ENCODE measurements around the gene DOCK3.
"Not testable (repeated sequence)": the region's sequence is repeated elsewhere in the genome, so short reads cannot be mapped to it uniquely, and the experiment has no call there.

DOCK3 gene

DNA sequence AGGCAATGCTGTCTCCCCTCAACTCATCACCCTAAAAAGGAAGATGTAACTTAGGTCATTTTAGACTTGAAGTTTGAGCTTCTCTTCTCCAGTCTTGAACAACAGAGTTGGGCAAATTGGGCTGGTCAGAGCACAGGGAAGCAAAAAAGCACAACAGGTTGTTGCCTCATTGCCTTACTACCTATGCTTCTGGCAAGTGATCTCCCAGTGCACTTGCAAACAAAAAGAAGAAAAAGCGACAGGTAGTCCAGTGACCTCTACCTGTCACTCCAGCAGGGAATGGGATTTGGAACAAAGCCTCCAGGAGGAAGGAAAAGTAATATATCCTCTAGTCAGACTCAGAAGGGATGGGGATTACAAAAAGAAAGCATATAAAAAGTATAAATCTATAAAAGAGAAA, 550.1 kb downstream of the DOCK3 start:
- no peak for DNase-seq (ENCODE audit: low spot score)

DNA sequence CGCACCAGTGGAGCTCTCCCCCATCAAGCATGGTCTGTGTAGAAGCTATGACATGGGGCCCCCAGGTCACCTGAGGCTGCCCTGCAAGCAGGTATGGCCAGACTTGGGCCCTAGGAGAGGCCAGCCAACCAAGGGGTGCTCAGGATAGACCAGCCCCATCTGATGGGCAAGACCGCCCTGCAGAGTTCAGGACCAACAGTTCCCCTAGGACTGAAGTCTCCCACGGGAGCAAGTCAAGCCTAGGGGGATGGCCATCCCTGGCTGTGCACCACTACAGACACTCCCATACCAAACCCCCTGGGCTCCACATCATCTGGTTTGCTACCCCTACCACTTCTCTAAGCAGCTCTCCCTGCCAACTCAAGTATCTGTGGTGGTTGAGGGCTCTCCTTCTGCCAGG, 568.2 kb downstream of the DOCK3 start:
- DNase-seq (ENCODE audit: low spot score) = no peak

DNA sequence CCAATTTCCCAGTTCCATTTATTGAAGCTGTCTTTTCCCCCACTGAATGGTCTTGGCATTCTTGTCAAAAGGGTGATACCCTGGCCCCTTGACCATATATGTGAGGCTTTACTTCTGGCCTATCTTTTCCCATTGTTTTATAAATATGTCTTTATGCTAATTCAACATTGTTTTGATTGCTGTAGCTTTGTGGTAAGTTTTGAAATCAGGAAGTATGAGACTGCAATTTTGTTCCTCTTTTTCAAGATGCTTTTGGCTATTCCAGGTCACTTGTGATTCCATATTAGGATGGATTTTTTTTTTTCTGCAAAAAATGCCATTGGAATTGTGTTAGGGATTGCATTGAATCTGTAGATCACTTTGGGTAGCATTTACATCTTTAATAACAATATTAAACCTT, 569.2 kb downstream of the DOCK3 start:
- DNase-seq (ENCODE audit: low spot score) = no peak

DNA sequence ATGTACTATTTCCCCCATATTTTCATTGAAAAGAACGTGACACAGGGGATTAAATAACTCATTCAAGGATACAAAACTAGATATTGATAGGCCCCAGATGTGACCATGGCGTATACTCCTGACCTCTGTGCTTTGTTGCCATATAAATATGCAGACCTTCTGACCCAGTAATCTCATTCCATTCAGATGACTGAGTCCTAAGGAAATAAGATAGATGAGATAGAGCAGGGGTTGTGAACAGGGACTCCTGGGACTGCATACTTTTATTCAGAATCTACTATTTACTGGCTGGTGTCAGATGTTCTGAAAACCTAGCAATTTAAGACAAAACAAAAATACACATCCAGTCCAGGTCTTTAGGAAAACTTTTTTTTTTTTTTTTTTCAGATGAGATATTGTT, 571.1 kb downstream of the DOCK3 start:
- no peak for DNase-seq (ENCODE audit: low spot score)

DNA sequence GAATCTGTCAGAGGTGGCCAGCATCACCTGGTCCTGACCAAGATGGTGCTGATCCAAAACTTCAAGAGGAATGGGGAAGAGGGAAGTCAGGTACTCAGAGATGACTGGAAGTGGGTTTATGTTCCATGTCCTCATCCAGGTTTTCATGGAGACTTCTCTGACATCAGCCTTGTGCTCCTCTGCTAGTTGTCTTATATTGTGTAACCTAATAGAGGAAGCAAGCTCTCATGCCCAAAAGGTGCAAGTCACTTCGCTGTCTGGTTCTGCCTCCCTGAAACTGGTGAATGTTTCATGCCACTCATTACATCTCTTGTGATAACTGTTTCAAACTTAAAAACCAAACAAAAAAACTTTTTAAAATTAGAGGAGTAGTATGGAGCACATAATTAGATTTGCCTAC, 583.1 kb downstream of the DOCK3 start:
- no peak for DNase-seq (ENCODE audit: low spot score)

DNA sequence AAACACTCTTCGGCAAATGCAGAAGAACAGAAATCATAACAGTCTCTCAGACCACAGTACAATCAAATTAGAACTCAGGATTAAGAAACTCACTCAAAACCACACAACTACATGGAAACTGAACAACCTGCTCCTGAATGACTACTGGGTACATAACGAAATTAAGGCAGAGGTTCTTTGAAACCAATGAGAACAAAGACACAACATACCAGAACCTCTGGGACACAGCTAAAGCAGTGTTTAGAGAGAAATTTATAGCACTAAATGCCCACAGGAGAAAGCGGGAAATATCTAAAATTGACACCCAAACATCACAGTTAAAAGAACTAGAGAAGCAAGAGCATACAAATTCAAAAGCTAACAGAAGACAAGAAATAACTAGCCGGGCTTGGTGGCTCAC, 589.4 kb downstream of the DOCK3 start:
- not testable (repeated sequence) for DNase-seq (ENCODE audit: low spot score)

DNA sequence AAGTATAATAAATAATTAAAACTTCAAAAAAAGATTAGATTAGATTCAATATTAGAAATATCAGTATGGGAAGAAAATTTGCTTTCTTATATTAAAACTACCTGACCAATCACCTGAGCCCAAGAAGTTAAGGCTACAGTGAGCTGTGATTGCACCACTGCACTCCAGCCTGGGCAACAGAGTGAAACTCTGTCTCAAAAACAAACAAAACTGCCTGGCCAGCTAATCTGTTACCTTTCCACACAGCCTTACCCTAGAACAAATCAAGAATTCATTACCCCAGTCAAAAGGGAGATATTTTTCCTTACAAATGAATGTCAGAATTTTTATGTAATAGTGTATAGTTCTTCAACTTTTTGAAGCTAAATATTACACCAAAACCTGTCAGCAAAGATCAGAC, 593.4 kb downstream of the DOCK3 start:
- DNase-seq (ENCODE audit: low spot score) = no peak

DNA sequence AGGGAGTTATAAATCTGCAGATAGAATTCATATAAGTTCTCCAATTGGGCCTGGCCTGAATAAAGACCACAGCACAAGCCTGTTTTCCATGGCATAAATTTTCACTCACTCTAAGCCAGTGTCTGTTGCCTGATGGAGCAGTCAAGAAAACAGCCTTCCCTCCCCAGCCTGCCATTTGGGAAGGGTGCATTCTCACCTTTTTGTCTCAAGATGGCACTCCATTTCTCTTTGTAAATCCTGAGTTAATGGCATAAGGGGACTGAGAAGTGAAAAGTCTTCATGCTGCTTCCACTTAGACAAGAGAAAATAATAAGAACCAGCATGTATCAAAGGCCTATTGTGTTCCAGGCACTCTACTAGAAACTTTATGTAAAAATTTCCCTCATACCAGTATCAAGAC, 594.7 kb downstream of the DOCK3 start:
- DNase-seq (ENCODE audit: low spot score) = no peak

DNA sequence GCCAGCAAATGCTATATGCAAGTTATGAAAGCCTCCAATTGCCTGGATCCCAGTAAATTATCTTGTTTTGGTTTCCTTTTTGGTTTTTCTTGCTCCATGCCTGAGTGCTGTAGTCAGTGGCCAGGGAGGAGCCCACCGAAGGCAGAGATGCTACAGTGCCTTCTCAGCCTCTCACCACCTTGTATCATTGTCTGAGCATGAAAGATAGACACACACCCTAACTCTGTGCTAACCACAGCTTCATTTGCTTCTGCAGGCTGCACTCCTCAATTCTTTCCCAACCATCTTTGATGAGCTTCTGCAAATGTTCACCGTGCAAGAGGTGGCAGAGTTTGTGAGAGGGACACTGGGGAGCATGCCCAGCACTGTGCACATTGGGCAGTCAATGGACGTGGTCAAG, 595.8 kb downstream of the DOCK3 start:
- DNase-seq (ENCODE audit: low spot score) = no peak

DNA sequence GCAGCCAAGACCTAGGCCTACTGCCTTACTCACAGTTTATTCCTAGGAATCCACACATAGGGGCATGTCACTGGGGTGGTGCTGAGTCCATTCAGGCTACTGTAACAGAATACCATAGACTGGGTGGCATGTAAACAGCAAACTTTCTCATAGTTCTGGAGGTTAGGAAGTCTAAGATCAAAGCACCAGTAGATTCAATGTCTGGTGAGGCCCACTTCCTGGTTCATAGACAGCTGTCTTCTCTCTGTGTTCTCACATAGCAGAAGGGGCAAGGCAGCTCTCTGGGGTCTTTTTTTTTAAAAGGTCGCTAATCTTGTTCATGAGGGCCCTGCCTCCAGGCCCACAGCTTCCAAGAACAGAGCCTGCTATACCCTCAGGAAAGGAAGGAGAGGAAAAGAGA, 596.4 kb downstream of the DOCK3 start:
- no peak for DNase-seq (ENCODE audit: low spot score)

DNA sequence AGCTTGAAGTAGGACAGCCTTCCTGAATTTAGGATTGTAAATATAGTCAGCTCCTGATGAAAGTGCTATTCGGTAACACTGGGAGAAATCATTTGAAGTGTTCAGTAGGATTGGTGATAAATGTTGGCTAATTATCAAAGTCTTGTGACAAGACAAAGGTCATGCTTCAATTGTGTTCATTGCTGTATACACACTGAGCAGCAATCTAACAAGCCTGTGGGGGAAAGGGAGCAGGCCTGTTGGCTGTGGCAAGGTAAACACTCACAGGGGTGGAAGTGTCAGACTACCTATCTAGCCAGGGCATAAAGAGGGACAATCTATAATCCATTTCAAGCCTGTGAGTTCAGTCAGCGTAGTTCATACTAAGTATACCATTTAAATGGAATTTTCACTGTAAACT, 599.3 kb downstream of the DOCK3 start:
- no peak for DNase-seq (ENCODE audit: low spot score)

DNA sequence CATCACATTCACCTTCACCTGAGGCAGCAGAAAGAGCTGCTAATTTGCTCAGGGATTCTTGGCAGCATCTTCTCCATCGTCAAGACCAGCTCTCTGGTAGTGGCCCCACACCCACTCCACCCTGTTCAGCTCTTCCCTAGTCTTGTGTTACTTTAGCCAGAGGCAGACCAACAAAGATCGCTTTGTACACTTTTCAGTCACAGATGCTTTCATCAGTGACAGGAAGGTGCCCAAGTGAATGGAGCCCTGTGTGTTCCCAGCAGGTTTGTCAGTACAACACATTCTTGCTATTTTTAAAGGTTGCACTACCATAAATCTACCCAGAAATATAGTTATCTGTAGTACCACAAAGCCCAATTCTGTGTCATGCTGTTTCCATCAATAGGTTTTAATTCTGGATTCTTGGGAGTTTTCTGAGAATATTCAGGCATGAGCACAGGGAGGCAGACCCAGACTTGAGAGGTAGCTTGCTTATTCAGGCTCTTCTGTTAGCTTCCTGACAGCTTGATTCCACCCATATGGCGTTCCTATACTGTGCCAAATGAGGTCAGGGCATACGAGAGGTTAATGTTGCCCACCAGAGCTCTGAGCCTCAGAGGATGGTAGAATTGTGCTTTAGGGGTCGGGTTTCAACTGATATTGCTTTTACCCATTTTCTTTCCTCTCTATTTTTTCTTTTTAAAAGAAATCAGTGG, 600.5 kb downstream of the DOCK3 start:
- DNase-seq (ENCODE audit: low spot score) = no peak

DNA sequence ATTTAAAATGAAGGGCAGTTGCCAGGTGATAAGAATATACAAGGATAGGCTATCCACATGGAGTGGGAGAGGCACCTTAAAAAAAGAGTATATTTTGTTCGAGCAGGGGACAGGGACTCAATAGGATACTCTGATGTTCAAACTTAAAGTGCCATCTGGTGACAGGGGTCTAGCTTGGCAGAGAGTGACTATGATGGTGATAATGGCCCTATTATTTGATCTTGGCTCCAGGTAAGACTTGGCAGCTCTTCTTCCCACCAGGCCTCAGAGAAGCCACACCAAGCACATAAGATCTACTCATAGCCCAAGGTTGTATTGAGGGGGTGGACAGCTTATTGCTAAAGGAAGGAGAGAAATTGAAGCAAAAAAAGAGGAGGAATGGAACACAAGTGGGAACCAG, 601.3 kb downstream of the DOCK3 start:
- DNase-seq (ENCODE audit: low spot score) = peak; percentile 45

DNA sequence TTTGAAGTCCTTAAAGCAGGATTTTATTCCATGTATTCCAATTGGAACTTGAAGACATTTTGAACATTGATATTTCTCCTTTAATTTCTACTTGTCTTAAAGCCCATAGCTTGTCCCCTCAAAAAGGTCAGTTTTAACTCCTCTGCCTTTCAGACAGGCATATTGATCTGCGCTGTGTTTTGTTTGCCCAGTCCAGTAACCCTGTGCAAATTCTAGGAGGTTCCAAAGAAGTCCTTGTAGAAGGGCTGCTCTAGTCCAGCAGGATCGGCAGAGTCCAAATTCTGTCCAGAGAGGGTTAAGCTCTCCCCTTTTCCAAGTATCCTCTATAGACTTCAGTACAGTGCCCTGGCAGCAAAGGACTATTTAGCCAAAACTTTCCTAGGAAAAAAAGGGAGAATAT, 604.7 kb downstream of the DOCK3 start:
- DNase-seq (ENCODE audit: low spot score) = no peak

DNA sequence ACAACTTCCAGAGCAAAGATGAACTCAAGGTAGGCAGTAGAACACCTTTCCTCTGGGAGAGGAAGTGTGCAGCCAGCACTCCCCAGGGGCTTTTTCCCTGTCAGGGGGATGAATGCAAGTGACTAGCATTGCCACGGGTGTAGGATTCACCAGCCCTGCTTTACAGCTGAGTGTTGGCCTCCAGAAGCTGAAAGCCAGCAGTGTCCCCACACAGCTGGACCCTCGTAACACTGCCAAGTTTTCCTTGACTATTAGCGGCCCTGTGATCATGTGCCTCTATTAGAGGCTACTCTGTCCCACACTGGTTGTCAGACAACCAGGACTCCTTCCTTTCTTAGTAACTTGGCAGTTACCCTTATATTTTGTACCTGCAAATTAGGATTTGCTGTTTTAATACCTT, 605.4 kb downstream of the DOCK3 start:
- no peak for DNase-seq (ENCODE audit: low spot score)

DNA sequence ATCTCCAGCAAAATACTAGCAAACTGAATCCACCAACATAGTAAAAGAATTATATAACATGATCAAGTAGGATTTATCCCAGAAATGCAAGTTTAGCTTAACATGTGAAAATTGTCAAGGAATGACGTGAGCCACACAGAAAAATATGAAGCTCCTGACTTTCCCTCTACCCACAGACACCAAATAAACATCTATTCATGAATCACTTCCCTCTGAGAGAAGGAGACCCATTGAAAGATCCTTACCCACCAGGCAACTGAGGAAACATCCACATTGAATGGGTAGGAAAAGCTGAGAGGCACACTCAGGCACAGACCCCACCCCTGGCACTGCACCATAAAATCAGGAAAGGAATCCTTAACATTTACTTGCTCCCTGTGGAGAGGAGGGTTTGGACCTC, 608.2 kb downstream of the DOCK3 start:
- DNase-seq (ENCODE audit: low spot score) = no peak

DNA sequence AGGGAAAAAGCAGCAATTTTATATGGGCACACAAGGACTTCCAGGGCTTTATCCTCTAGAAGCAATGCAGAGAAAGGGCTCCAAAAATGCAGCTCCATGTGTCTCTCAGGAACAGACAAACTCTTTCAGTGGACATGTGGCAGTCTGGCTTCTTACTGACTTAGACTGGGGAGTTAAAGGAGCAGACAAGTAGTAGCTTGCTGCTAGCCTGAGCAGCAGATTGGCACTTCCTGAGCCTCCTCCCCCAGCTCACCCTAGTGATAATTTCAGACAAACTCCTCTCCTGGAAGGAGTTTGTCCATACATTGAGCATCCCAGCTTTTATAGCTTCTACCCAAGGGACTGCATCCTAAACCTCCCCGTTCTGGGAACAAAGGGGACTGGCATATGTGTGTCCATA, 608.7 kb downstream of the DOCK3 start:
- DNase-seq (ENCODE audit: low spot score) = no peak

DNA sequence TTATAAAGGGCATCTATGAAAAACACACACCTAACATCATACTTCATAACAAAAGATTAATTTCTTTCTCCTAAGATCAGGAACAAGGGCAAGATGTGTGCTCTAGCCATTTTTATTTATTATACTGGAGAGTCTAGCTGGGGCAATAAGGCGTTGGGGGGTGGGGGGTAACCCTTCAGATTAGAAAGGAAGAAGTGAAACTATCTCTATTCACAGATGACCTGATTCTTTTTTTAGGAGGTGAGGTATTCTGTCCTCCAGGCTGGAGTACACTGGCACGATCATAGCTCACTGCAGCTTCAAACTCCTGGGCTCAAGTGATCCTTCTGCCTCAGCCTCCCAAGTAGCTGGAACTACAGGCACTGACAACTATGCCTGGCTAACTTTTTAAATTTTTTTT, 620.9 kb downstream of the DOCK3 start:
- DNase-seq (ENCODE audit: low spot score) = no peak

DNA sequence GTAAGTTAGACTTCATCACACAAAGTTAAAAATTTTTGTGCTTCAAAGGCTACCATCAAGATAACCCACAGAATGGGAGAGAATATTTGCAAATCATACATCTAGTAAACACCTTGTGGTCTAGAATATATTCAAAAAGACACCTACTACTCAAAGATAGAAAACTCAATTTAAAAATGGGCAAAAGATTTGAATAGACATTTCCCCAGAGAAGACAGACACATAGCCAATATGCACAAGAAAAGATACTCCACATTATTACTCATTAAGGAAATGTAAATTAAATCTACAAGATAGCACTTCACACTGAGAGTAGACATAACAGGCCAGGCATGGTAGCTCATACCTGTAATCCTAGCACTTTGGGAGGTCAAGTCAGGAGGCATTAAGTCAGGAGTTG, 622.6 kb downstream of the DOCK3 start:
- DNase-seq (ENCODE audit: low spot score) = no peak

DNA sequence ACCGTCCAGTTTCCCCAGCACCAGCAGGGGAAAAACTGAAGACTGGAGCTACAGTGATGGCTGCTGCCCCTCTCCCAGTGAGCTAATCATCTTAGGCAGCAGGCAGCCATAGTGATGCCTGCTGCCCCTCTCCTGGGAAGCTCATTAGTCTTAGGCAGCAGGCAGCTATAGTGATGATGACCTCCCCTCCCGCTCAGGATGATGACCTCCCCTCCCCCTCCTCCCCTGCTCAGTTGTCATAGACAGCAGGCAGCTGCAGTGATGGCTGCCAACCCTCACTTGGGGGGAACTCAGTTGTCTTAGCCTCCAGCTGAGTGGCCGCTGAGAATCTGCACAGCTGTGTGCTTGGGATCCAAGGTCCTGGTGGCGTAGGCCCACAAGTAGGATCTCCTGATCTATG, 629.5 kb downstream of the DOCK3 start:
- DNase-seq (ENCODE audit: low spot score) = no peak

DNA sequence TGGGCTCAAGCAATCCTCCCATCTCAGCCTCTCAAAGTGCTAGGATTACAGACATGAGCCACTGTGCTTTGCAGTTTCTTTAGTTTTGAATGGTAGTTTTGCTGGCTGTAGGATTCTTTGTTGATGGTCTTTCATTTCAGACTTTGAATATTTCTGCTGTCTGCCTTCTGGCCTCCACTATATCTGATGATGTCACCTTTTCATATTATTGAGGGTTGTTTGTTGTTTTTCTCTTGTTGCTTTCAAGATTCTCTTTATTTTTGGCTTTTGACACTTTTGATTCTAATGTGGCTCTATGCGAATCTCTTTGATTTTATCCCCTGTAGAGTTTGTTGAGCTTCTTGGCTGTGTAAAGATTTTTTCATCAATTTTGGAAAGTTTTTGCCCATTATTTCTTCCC, 631.4 kb downstream of the DOCK3 start:
- no peak for DNase-seq (ENCODE audit: low spot score)

DNA sequence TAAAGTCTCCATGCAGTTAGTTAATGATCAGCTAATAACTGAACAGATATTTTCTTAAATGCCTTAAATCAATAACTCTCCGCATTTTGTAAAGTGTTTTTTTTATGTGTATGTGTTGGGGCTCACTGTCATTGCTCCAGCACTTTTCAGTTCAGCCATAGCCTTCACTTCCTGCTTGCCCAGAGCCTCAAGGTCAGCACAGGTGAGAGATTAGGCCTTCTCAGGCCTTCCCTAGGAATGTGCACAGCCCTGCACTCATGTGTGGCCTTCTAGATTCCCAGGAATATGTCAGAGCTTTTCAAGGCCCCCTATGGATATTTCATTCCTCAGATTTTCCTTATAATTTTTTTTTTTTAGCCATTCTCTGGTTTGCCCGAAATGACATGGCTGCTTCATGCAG, 632.7 kb downstream of the DOCK3 start:
- DNase-seq (ENCODE audit: low spot score) = no peak

DNA sequence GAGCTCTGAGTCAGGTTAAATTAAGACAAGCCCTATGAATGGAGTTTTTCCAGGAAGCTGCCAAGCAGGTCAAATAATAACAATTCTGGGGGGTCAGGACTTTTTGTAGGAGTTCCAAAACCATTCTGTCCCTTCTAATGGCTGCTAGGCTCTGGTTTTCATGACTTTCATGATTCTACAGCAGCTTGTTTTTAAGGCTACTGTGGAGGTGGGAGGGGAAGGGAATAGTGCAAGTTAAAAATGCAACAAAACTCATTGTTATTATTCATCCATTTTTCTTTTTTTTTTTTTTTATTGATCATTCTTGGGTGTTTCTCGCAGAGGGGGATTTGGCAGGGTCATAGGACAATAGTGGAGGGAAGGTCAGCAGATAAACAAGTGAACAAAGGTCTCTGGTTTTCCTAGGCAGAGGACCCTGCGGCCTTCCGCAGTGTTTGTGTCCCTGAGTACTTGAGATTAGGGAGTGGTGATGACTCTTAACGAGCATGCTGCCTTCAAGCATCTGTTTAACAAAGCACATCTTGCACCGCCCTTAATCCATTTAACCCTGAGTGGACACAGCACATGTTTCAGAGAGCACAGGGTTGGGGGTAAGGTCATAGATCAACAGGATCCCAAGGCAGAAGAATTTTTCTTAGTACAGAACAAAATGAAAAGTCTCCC, 633.3 kb downstream of the DOCK3 start:
- not testable (repeated sequence) for DNase-seq (ENCODE audit: low spot score)

DNA sequence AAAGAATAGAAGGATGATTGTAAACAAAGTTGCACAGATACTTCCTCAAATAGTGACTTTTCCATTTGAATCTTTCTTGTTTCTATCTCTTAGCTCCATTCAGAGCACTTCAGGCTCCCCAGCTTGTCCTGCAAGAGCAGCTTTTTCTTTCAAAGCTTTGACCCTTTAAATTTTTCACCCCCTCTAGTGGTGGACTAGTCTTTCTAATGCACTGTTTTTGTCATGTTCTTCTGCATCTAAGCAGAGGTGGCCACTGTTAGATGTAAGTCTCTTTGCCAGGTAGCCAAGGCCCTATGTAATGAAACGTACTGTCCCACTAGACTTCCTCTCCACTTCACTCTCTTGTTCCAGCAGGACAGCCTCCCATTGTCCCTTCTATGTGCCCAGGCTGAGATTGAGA, 636.3 kb downstream of the DOCK3 start:
- DNase-seq (ENCODE audit: low spot score) = no peak

Measured in D341Med (cell line).